DOHH2 (cell line): ENCODE results near the gene INPP4A.

Experiments
- H3F3A ChIP-seq: fragments of 200-600 bp; sonication (generic), shearing (Covaris generic); 2 replicates; pipeline ENCODE4 v1.6.0; 2016; ENCODE audit warnings: antibody characterized with exemption, mild to moderate bottlenecking; ENCODE audit not compliant: control insufficient read depth, insufficient read depth
- H3K27ac ChIP-seq: fragments of 200-600 bp; sonication (generic); 2 replicates; pipeline ENCODE4 v1.5.1; 2014; ENCODE audit warnings: low read depth, mild to moderate bottlenecking, low read length, moderate library complexity
- H3K27me3 ChIP-seq: fragments of 200-600 bp; sonication (generic); 2 replicates; pipeline ENCODE4 v1.6.1; 2014; ENCODE audit warnings: mild to moderate bottlenecking, low read length, mixed read lengths; ENCODE audit not compliant: control insufficient read depth
- H3K36me3 ChIP-seq: fragments of 200-600 bp; sonication (generic); 2 replicates; pipeline ENCODE4 v1.6.1; 2014; ENCODE audit warnings: mild to moderate bottlenecking, low read length, moderate library complexity, mixed read lengths; ENCODE audit not compliant: control insufficient read depth
- H3K4me1 ChIP-seq: fragments of 200-600 bp; sonication (generic); 2 replicates; pipeline ENCODE4 v1.6.1; 2014; ENCODE audit warnings: mild to moderate bottlenecking, low read length, mixed read lengths; ENCODE audit not compliant: control insufficient read depth
- H3K4me2 ChIP-seq: fragments of 200-600 bp; sonication (generic); 2 replicates; pipeline ENCODE4 v1.6.0; 2014; ENCODE audit warnings: mild to moderate bottlenecking, low read length, moderate library complexity
- H3K4me3 ChIP-seq: fragments of 200-600 bp; sonication (generic); 2 replicates; pipeline ENCODE4 v1.5.1; 2014; ENCODE audit warnings: mild to moderate bottlenecking, low read length, mixed read lengths
- H3K79me2 ChIP-seq: fragments of 200-600 bp; sonication (generic); 2 replicates; pipeline ENCODE4 v1.6.1; 2014; ENCODE audit warnings: mild to moderate bottlenecking, low read length, mixed read lengths; ENCODE audit not compliant: control insufficient read depth
- H3K9me2 ChIP-seq: fragments of 200-600 bp; sonication (generic); replicated peaks from 2 replicates; pipeline ENCODE4 v1.6.1; 2014; ENCODE audit warnings: mild to moderate bottlenecking, low read length, mixed read lengths; ENCODE audit not compliant: control insufficient read depth
- H3K9me3 ChIP-seq: fragments of 200-600 bp; sonication (generic); 2 replicates; pipeline ENCODE4 v1.6.1; 2014; ENCODE audit warnings: antibody characterized with exemption, low read length, mixed read lengths; ENCODE audit not compliant: control insufficient read depth, insufficient read depth
- H4K20me1 ChIP-seq: fragments of 200-600 bp; sonication (generic); 2 replicates; pipeline ENCODE4 v1.6.0; 2014; ENCODE audit warnings: low read depth, mild to moderate bottlenecking, antibody characterized with exemption, low read length, moderate library complexity; ENCODE audit not compliant: control insufficient read depth, insufficient read depth
- EZH2phosphoT487 ChIP-seq: fragments of 200-600 bp; sonication (generic); IDR thresholded peaks from 2 replicates; pipeline ENCODE4 v1.6.1; 2017; ENCODE audit warnings: borderline replicate concordance, mild to moderate bottlenecking, antibody characterized with exemption, low read length, moderate library complexity, mixed read lengths
- TF ChIP-seq, protein P1 (sequence below): fragments of 200-600 bp; sonication (generic); IDR thresholded peaks from one replicate; pipeline ENCODE4 v1.5.1; 2014; ENCODE audit warnings: antibody characterized with exemption, mild to moderate bottlenecking, low read depth, low read length; ENCODE audit not compliant: poor library complexity, severe bottlenecking

The INPP4A gene

DNA sequence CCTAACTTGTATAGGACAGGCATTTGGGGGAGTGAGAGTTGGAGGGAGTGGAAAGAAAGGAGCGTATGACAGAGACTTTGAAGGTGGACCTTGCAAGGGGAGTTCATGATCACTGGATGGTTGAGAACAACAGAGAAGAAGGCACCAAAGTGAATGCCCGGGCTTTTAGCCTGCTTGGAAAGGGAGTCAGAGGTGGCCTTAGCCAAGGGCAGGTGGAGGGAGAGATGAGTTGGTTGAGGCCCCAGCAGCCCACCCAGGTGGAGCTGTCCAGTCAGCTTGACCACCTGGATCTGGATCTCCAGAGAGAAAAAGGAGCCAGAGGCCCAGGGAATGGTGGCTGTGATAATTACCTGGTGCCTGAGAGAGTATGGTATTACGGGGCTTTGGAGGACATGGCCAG, 90.1 kb downstream of the INPP4A start:
- Histone ChIP-seq H3K4me1 (no peaks in the 10 kb centered on the region), H3F3A (no peaks in the 10 kb centered on the region), H3K36me3 (no peaks in the 10 kb centered on the region), H3K79me2 (no peaks in the 10 kb centered on the region), H3K4me2 (no peak overlapping the region), H3K4me3 (no peak overlapping the region), H3K27me3 (no peaks in the 10 kb centered on the region), H3K9me3 (no peaks in the 10 kb centered on the region), H4K20me1 (no peaks in the 10 kb centered on the region), H3K27ac (no peak overlapping the region), H3K9me2 (no peaks in the 10 kb centered on the region)
- TF ChIP-seq EZH2phosphoT487, result no peak
- TF ChIP-seq, protein P1, sequence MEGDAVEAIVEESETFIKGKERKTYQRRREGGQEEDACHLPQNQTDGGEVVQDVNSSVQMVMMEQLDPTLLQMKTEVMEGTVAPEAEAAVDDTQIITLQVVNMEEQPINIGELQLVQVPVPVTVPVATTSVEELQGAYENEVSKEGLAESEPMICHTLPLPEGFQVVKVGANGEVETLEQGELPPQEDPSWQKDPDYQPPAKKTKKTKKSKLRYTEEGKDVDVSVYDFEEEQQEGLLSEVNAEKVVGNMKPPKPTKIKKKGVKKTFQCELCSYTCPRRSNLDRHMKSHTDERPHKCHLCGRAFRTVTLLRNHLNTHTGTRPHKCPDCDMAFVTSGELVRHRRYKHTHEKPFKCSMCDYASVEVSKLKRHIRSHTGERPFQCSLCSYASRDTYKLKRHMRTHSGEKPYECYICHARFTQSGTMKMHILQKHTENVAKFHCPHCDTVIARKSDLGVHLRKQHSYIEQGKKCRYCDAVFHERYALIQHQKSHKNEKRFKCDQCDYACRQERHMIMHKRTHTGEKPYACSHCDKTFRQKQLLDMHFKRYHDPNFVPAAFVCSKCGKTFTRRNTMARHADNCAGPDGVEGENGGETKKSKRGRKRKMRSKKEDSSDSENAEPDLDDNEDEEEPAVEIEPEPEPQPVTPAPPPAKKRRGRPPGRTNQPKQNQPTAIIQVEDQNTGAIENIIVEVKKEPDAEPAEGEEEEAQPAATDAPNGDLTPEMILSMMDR, result no peak

DNA sequence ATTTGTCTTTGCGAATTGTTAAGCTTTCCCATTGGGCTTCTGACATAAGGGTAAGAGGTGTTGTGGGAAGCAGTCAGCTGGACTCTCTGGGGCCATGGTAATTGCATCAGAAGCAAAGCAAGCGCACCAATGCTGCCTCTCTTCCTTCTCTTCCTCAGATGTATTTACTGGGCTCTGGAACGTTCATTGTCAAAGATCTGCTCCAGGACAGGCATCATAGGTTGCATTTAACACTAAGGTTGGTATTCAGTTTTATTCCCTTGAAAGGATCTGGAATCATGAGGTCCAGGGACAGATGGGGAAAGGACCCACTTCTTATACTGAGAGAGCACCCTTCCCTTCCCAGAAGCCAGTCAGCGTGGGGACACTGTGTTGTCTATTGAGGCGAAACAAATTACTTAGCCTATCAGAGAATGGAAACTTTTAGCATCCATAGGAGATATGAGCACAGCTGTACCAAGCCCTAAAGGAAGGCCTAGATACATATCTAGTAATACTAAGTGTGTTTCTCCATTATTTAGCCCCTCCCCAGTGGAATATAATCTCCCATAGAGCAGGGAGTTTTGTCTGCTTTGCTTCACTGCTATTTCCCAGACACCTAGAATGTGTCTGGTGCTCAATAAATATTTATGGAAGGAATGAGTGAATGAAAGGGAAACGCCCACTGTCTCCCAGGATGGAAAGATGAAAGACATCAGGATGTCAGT, 91.5 kb downstream of the INPP4A start:
- no peaks in the 10 kb centered on the region for H3K27me3 ChIP-seq
- no peaks in the 10 kb centered on the region for H3F3A ChIP-seq
- no peaks in the 10 kb centered on the region for H3K36me3 ChIP-seq
- TF ChIP-seq, protein P1, result no peak
- TF ChIP-seq EZH2phosphoT487, result no peak
- H3K9me3 ChIP-seq, result no peaks in the 10 kb centered on the region
- H3K9me2 ChIP-seq, result no peaks in the 10 kb centered on the region
- H3K4me1 ChIP-seq, result no peaks in the 10 kb centered on the region
- H3K4me3 ChIP-seq, result no peak overlapping the region
- H3K4me2 ChIP-seq, result no peak overlapping the region
- no peak overlapping the region for H3K27ac ChIP-seq
- H3K79me2 ChIP-seq, result no peaks in the 10 kb centered on the region
- H4K20me1 ChIP-seq, result no peaks in the 10 kb centered on the region

DNA sequence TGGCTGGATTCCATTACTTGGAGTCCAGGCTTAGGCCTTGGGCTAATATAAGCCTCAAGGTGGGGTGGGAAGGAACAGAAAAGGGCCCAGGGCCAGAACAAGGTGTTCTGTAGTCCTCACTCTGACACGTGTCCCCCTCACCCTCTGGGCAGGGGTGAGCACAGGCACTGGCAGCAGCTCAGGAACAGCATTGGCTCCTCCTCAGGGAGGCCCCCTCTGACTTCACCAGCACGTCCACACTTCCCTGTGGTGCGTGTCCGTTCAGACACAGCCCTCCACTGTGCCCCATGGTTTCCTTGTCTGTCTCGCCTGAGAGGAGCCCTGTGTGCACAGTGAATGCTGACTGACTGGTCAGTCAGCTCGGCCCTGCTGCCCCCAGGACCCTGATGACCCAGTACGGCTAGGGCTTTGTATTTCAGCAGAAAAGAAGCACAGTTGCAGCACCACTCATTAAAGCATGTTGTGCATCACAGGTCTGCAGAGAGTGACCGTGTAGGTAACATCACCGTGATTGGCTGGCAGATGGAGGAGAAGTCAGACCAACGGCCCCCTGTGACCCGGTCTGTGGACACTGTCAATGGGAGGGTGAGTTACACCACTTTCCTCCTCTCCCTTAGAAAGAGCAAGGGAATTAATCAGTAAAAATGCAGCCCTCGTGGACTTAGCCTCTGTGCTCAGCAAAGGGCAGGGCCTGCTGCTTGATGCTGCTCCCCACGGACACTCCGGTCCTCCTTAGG, 92.9 kb downstream of the INPP4A start:
- H3K4me2 ChIP-seq, result no peak overlapping the region
- no peak overlapping the region for H3K27ac ChIP-seq
- H3K36me3 ChIP-seq, result no peaks in the 10 kb centered on the region
- no peaks in the 10 kb centered on the region for H3F3A ChIP-seq
- H3K9me2 ChIP-seq, result no peaks in the 10 kb centered on the region
- no peaks in the 10 kb centered on the region for H3K27me3 ChIP-seq
- H3K4me1 ChIP-seq, result no peaks in the 10 kb centered on the region
- TF ChIP-seq EZH2phosphoT487, result no peak
- TF ChIP-seq, protein P1, result no peak
- H3K4me3 ChIP-seq, result no peak overlapping the region
- no peaks in the 10 kb centered on the region for H3K9me3 ChIP-seq
- no peaks in the 10 kb centered on the region for H4K20me1 ChIP-seq
- H3K79me2 ChIP-seq, result no peaks in the 10 kb centered on the region
